SK-N-SH treated with all-trans-retinoic acid at 6 μM for 48 hours (cell line): Measurements from ENCODE around the gene MID1IP1.

Experiments
- ATAC-seq: fragments of 200-7000 bp; cut with Tn5 transposase; 3 replicates; pipeline ENCODE4 v1.9.1; 2020; ENCODE audit warnings: mild to moderate bottlenecking, moderate library complexity
- BACH2 ChIP-seq: fragments of 250-450 bp; sonication (Bioruptor Pico); IDR thresholded peaks from 2 replicates; pipeline ENCODE4 v1.9.0; 2021; ENCODE audit warnings: mild to moderate bottlenecking, borderline replicate concordance
- ESRRG ChIP-seq: fragments of 250-450 bp; sonication (Bioruptor Pico); IDR thresholded peaks from 2 replicates; pipeline ENCODE4 v1.6.1; 2021; ENCODE audit warnings: mild to moderate bottlenecking
- ISL1 ChIP-seq: fragments of 250-450 bp; sonication (Bioruptor Pico); IDR thresholded peaks from 2 replicates; pipeline ENCODE4 v2.1.2; 2022; ENCODE audit warnings: mild to moderate bottlenecking, moderate library complexity
- RARB ChIP-seq: fragments of 250-450 bp; sonication (Bioruptor Pico); IDR thresholded peaks from 2 replicates; pipeline ENCODE4 v1.8.0; 2021; ENCODE audit warnings: mild to moderate bottlenecking, moderate library complexity
- TOX ChIP-seq: fragments of 250-450 bp; sonication (Bioruptor Pico); IDR thresholded peaks from 2 replicates; pipeline ENCODE4 v1.8.0; 2021; ENCODE audit warnings: mild to moderate bottlenecking, moderate library complexity, borderline replicate concordance
- ZC3H10 ChIP-seq: fragments of 250-450 bp; sonication (Bioruptor Pico); IDR thresholded peaks from 2 replicates; pipeline ENCODE4 v1.5.1; 2021; ENCODE audit warnings: mild to moderate bottlenecking, moderate library complexity
- ZFP30 ChIP-seq: fragments of 450-650 bp; formaldehyde crosslinking; IDR thresholded peaks from 2 replicates; pipeline ENCODE4 v1.5.0; 2022; ENCODE audit warnings: mild to moderate bottlenecking, moderate library complexity
- ZNF565 ChIP-seq: fragments of 450-650 bp; formaldehyde crosslinking; conservative IDR thresholded peaks from 2 replicates; pipeline ENCODE4 v1.5.0; 2020; ENCODE audit warnings: low read depth, mild to moderate bottlenecking, moderate library complexity
- ZNF70 ChIP-seq: fragments of 450-650 bp; formaldehyde crosslinking; IDR thresholded peaks from 2 replicates; pipeline ENCODE4 v1.5.0; 2020; ENCODE audit warnings: mild to moderate bottlenecking, moderate library complexity
- ZNF8 ChIP-seq: fragments of 450-650 bp; formaldehyde crosslinking; IDR thresholded peaks from 2 replicates; pipeline ENCODE4 v1.5.0; 2020; ENCODE audit warnings: mild to moderate bottlenecking, moderate library complexity
- TF ChIP-seq, protein P1 (sequence below): fragments of 250-450 bp; sonication (Bioruptor Pico); IDR thresholded peaks from 2 replicates; pipeline ENCODE4 v1.8.0; 2020; ENCODE audit warnings: mild to moderate bottlenecking, moderate library complexity, borderline replicate concordance
- TF ChIP-seq, protein P2 (sequence below): fragments of 250-450 bp; sonication (Bioruptor Pico); IDR thresholded peaks from 2 replicates; pipeline ENCODE4 v1.5.1; 2021; ENCODE audit warnings: mild to moderate bottlenecking, moderate library complexity
- TF ChIP-seq, protein P3 (sequence below): fragments of 250-450 bp; sonication (Bioruptor Pico); IDR thresholded peaks from 2 replicates; pipeline ENCODE4 v1.5.0; 2020; ENCODE audit warnings: mild to moderate bottlenecking, moderate library complexity
- TF ChIP-seq, protein P4 (sequence below): fragments of 250-450 bp; sonication (Bioruptor Pico); IDR thresholded peaks from 2 replicates; pipeline ENCODE4 v1.8.0; 2021; ENCODE audit warnings: low read depth, mild to moderate bottlenecking, moderate library complexity, borderline replicate concordance

Gene MID1IP1

GRCh38 chrX:38760883-38761282, 40.4 kb upstream of the MID1IP1 start:
- no peak for ATAC-seq
- TF ChIP-seq ZNF8 (no peak), ZNF565 (CRISPR knock-in tag) (no peak), ESRRG (CRISPR knock-in tag) (no peak), BACH2 (CRISPR knock-in tag) (no peak)
- TF ChIP-seq, protein P1, sequence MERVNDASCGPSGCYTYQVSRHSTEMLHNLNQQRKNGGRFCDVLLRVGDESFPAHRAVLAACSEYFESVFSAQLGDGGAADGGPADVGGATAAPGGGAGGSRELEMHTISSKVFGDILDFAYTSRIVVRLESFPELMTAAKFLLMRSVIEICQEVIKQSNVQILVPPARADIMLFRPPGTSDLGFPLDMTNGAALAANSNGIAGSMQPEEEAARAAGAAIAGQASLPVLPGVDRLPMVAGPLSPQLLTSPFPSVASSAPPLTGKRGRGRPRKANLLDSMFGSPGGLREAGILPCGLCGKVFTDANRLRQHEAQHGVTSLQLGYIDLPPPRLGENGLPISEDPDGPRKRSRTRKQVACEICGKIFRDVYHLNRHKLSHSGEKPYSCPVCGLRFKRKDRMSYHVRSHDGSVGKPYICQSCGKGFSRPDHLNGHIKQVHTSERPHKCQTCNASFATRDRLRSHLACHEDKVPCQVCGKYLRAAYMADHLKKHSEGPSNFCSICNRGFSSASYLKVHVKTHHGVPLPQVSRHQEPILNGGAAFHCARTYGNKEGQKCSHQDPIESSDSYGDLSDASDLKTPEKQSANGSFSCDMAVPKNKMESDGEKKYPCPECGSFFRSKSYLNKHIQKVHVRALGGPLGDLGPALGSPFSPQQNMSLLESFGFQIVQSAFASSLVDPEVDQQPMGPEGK (CRISPR knock-in tag): no peak
- TF ChIP-seq, protein P2, sequence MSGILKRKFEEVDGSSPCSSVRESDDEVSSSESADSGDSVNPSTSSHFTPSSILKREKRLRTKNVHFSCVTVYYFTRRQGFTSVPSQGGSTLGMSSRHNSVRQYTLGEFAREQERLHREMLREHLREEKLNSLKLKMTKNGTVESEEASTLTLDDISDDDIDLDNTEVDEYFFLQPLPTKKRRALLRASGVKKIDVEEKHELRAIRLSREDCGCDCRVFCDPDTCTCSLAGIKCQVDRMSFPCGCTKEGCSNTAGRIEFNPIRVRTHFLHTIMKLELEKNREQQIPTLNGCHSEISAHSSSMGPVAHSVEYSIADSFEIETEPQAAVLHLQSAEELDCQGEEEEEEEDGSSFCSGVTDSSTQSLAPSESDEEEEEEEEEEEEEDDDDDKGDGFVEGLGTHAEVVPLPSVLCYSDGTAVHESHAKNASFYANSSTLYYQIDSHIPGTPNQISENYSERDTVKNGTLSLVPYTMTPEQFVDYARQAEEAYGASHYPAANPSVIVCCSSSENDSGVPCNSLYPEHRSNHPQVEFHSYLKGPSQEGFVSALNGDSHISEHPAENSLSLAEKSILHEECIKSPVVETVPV: no peak
- TF ChIP-seq, protein P3, sequence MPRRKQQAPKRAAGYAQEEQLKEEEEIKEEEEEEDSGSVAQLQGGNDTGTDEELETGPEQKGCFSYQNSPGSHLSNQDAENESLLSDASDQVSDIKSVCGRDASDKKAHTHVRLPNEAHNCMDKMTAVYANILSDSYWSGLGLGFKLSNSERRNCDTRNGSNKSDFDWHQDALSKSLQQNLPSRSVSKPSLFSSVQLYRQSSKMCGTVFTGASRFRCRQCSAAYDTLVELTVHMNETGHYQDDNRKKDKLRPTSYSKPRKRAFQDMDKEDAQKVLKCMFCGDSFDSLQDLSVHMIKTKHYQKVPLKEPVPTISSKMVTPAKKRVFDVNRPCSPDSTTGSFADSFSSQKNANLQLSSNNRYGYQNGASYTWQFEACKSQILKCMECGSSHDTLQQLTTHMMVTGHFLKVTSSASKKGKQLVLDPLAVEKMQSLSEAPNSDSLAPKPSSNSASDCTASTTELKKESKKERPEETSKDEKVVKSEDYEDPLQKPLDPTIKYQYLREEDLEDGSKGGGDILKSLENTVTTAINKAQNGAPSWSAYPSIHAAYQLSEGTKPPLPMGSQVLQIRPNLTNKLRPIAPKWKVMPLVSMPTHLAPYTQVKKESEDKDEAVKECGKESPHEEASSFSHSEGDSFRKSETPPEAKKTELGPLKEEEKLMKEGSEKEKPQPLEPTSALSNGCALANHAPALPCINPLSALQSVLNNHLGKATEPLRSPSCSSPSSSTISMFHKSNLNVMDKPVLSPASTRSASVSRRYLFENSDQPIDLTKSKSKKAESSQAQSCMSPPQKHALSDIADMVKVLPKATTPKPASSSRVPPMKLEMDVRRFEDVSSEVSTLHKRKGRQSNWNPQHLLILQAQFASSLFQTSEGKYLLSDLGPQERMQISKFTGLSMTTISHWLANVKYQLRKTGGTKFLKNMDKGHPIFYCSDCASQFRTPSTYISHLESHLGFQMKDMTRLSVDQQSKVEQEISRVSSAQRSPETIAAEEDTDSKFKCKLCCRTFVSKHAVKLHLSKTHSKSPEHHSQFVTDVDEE (CRISPR knock-in tag): no peak
- TF ChIP-seq, all 23 proteins: peak for 0

GRCh38 chrX:38768079-38768478, 33.2 kb upstream of the MID1IP1 start:
- peak; percentile 69 for ATAC-seq
- no peak for TF ChIP-seq TOX (CRISPR knock-in tag)
- TF ChIP-seq, protein P3 (CRISPR knock-in tag): no peak
- TF ChIP-seq ZFP30: no peak

DNA sequence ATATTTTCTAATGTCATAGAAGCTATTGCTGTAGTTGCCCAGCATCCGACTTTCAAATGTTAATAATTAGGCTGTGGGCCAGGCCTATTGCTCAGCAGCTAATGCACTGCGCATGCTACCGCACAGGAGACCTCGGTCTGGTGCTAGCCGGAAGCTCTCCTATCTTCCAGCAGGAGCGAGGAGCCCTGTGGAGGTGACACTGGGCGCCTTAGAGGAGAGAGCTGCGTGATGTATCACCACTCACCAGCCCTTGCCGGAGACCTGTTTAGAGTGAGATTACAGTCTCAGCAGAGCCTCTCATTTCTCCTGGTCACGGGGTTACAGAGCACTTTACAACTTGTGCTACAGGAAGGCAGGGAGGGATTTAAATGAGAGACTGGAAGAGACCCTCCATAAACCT, 31.1 kb upstream of the MID1IP1 start:
- no peak for ATAC-seq
- TF ChIP-seq, protein P4, sequence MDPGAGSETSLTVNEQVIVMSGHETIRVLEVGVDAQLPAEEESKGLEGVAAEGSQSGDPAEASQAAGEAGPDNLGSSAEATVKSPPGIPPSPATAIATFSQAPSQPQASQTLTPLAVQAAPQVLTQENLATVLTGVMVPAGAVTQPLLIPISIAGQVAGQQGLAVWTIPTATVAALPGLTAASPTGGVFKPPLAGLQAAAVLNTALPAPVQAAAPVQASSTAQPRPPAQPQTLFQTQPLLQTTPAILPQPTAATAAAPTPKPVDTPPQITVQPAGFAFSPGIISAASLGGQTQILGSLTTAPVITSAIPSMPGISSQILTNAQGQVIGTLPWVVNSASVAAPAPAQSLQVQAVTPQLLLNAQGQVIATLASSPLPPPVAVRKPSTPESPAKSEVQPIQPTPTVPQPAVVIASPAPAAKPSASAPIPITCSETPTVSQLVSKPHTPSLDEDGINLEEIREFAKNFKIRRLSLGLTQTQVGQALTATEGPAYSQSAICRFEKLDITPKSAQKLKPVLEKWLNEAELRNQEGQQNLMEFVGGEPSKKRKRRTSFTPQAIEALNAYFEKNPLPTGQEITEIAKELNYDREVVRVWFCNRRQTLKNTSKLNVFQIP (CRISPR knock-in tag): no peak
- no peak for TF ChIP-seq ZFP30
- TF ChIP-seq ZNF70 (CRISPR knock-in tag): no peak
- TF ChIP-seq ZC3H10 (CRISPR knock-in tag): no peak
- TF ChIP-seq RARB (CRISPR knock-in tag): no peak
- TF ChIP-seq ISL1 (CRISPR knock-in tag): no peak
- TF ChIP-seq, protein P3 (CRISPR knock-in tag): no peak
- TF ChIP-seq, protein P2: no peak
- TF ChIP-seq, protein P1 (CRISPR knock-in tag): no peak
